Measurements from ENCODE around the gene PTH2.

The PTH2 gene

GRCh38 chr19:49456326-49456725, 33.1 kb upstream of the PTH2 start:
- Histone ChIP-seq H3K4me2 (ENCODE audit: low read length) (no peak overlapping the region), H3K4me3 (ENCODE audit: low read depth, low read length, poor library complexity, severe bottlenecking) (no peak overlapping the region), H3F3A (ENCODE audit: insufficient read depth, low read length) (peaks cover 7% of the 10 kb centered on the region; the same call in 1 of the 2 replicates), H3K79me2 (ENCODE audit: insufficient read depth, low read length) (0 out of 2 replicates have a peak, but pooled peaks cover 2% of the 10 kb centered on the region), H4K20me1 (ENCODE audit: insufficient read depth, low read length) (no peaks in the 10 kb centered on the region), H3K9ac (ENCODE audit: low read length) (no peak overlapping the region), H2AFZ (ENCODE audit: low read length) (no peak overlapping the region), H3K4me1 (ENCODE audit: insufficient read depth, low read length, severe bottlenecking) (peaks cover 28% of the 10 kb centered on the region), H3K9me3 (ENCODE audit: low read length) (no peaks in the 10 kb centered on the region), H3K9me2 (ENCODE audit: low read depth, low read length) (no peaks in the 10 kb centered on the region), H3K36me3 (ENCODE audit: insufficient read depth, low read length) (peaks cover 13% of the 10 kb centered on the region; the same call in 1 of the 2 replicates), H3K27ac (ENCODE audit: low read depth, low read length, poor library complexity, severe bottlenecking) (no peak overlapping the region), H3K27me3 (ENCODE audit: insufficient read depth, low read length) (no peaks in the 10 kb centered on the region)
- TF ChIP-seq EZH2 (IDR thresholded peaks at IDR 0.05; ENCODE audit: borderline replicate concordance, low read length) (no peak), CTCF (IDR thresholded peaks at IDR 0.05; ENCODE audit: low read length) (no peak)

GRCh38 chr19:49455773-49456172, 32.5 kb upstream of the PTH2 start:
- Histone ChIP-seq H3K9me3 (ENCODE audit: low read length) (no peaks in the 10 kb centered on the region), H2AFZ (ENCODE audit: low read length) (no peak overlapping the region), H4K20me1 (ENCODE audit: insufficient read depth, low read length) (no peaks in the 10 kb centered on the region), H3K4me1 (ENCODE audit: insufficient read depth, low read length, severe bottlenecking) (peaks cover 29% of the 10 kb centered on the region), H3K9me2 (ENCODE audit: low read depth, low read length) (no peaks in the 10 kb centered on the region), H3K27me3 (ENCODE audit: insufficient read depth, low read length) (no peaks in the 10 kb centered on the region), H3K36me3 (ENCODE audit: insufficient read depth, low read length) (peaks cover 13% of the 10 kb centered on the region; the same call in 1 of the 2 replicates), H3K4me2 (ENCODE audit: low read length) (no peak overlapping the region), H3K4me3 (ENCODE audit: low read depth, low read length, poor library complexity, severe bottlenecking) (no peak overlapping the region), H3F3A (ENCODE audit: insufficient read depth, low read length) (peaks cover 7% of the 10 kb centered on the region; the same call in 1 of the 2 replicates), H3K79me2 (ENCODE audit: insufficient read depth, low read length) (peaks cover 4% of the 10 kb centered on the region; the same call in 1 of the 2 replicates), H3K9ac (ENCODE audit: low read length) (no peak overlapping the region), H3K27ac (ENCODE audit: low read depth, low read length, poor library complexity, severe bottlenecking) (no peak overlapping the region)
- TF ChIP-seq EZH2 (IDR thresholded peaks at IDR 0.05; ENCODE audit: borderline replicate concordance, low read length) = no peak

GRCh38 chr19:49453757-49454240, 30.6 kb upstream of the PTH2 start:
- Histone ChIP-seq H3K36me3 (ENCODE audit: insufficient read depth, low read length) (peaks cover 17% of the 10 kb centered on the region; the same call in 1 of the 2 replicates), H2AFZ (ENCODE audit: low read length) (no peak overlapping the region), H3K4me1 (ENCODE audit: insufficient read depth, low read length, severe bottlenecking) (peaks cover 37% of the 10 kb centered on the region), H3K9me2 (ENCODE audit: low read depth, low read length) (no peaks in the 10 kb centered on the region), H3K27me3 (ENCODE audit: insufficient read depth, low read length) (no peaks in the 10 kb centered on the region), H3F3A (ENCODE audit: insufficient read depth, low read length) (peaks cover 7% of the 10 kb centered on the region; the same call in 1 of the 2 replicates), H3K4me2 (ENCODE audit: low read length) (peak overlapping the region; percentile 77), H3K79me2 (ENCODE audit: insufficient read depth, low read length) (peaks cover 7% of the 10 kb centered on the region; the same call in 1 of the 2 replicates), H3K9ac (ENCODE audit: low read length) (peak overlapping the region; percentile 91), H3K9me3 (ENCODE audit: low read length) (no peaks in the 10 kb centered on the region), H3K27ac (ENCODE audit: low read depth, low read length, poor library complexity, severe bottlenecking) (peak overlapping the region; percentile 89), H3K4me3 (ENCODE audit: low read depth, low read length, poor library complexity, severe bottlenecking) (peak overlapping the region; percentile 77), H4K20me1 (ENCODE audit: insufficient read depth, low read length) (no peaks in the 10 kb centered on the region)
- TF ChIP-seq CTCF (IDR thresholded peaks at IDR 0.05; ENCODE audit: low read length) (no peak), EZH2 (IDR thresholded peaks at IDR 0.05; ENCODE audit: borderline replicate concordance, low read length) (no peak)

All from OCI-LY1 (cell line).